Endothelial cell of umbilical vein (primary cell): ENCODE data around the gene NDUFB7. TPM values are rescaled to one million over a fixed set of nuclear protein-coding genes. Genes with fewer than 3 reads are reported as not detected.

Experiments used
- BruUV-seq: library from RNA; stranded (reverse); fragments of 400-500 nt; replicated peaks from 2 replicates; lab custom pipeline; 2021; lab: Mats Ljungman, UMichigan
- CTCF ChIA-PET: fragments of 300-600, 350-600 bp; sonication (Branson Sonifier 250); formaldehyde crosslinking; loops from one replicate; lab custom pipeline; 2021; ENCODE audit warnings: antibody characterized with exemption, inconsistent platforms; lab: Charles Lee
- POLR2A ChIA-PET: fragments of 300-600, 350-600 bp; sonication (Branson Sonifier 250); formaldehyde crosslinking; loops from one replicate; lab custom pipeline; 2021; ENCODE audit warnings: antibody characterized with exemption, inconsistent platforms; lab: Charles Lee
- DNase-seq: peaks from one replicate; pipeline ENCODE4 v3.0.0-alpha.2; 2011; ENCODE audit warnings: low read depth, low spot score
- FAIRE-seq: peaks from 2 replicates; lab custom pipeline; 2011; peaks lifted over from hg19 to GRCh38; lab: Jason Lieb, UNC
- H2AFZ ChIP-seq: 2 replicates; pipeline ENCODE4 v1.6.0; 2012; ENCODE audit warnings: low read depth, low read length, control low read depth, inconsistent platforms
- H3K27ac ChIP-seq: 2 replicates; pipeline ENCODE4 v1.5.1; 2011; ENCODE audit warnings: low read depth, mild to moderate bottlenecking, control low read depth, low read length, moderate library complexity; ENCODE audit not compliant: insufficient read depth
- H3K27me3 ChIP-seq, 2 experiments: 2 replicates each; pipeline versions ENCODE4 v1.6.0 to v1.6.1; 2011; ENCODE audit warnings: low read length in 2 of 2, mixed read lengths in 1 of 2; ENCODE audit not compliant: control insufficient read depth in 2 of 2, insufficient read depth in 2 of 2
- H3K36me3 ChIP-seq, 2 experiments: 2 replicates in 1 of 2; 3 replicates in 1 of 2; pipeline ENCODE4 v1.5.1; 2011; ENCODE audit warnings: low read length in 2 of 2, mild to moderate bottlenecking in 1 of 2, moderate library complexity in 1 of 2; ENCODE audit not compliant: control insufficient read depth in 2 of 2, insufficient read depth in 2 of 2; ENCODE audit errors: extremely low read depth in 1 of 2
- H3K4me1 ChIP-seq: 3 replicates; pipeline ENCODE4 v1.5.1; 2011; ENCODE audit warnings: mild to moderate bottlenecking, low read length; ENCODE audit not compliant: control insufficient read depth, insufficient read depth; ENCODE audit errors: extremely low read depth
- H3K4me2 ChIP-seq: 2 replicates; pipeline ENCODE4 v1.6.1; 2011; ENCODE audit warnings: low read length, control low read depth, mixed read lengths; ENCODE audit not compliant: insufficient read depth
- H3K4me3 ChIP-seq, 3 experiments: fragments of 200-600 bp in 1 of 3; sonication (generic), shearing (Covaris generic) in 1 of 3; replicated peaks in 1 of 3; 2 replicates each; pipeline ENCODE4 v1.5.1; 2011 to 2016; ENCODE audit warnings: control low read depth in 3 of 3, low read length in 3 of 3, mild to moderate bottlenecking in 2 of 3, inconsistent platforms in 1 of 3, low read depth in 1 of 3, moderate library complexity in 1 of 3; ENCODE audit not compliant: insufficient read depth in 1 of 3
- H3K79me2 ChIP-seq: 2 replicates; pipeline ENCODE4 v1.6.0; 2012; ENCODE audit warnings: low read length, inconsistent platforms; ENCODE audit not compliant: control insufficient read depth, insufficient read depth
- H3K9ac ChIP-seq: replicated peaks from 2 replicates; pipeline ENCODE3; 2011; ENCODE audit warnings: low read length, control low read depth; ENCODE audit not compliant: insufficient read depth; ENCODE audit errors: extremely low read depth
- H3K9me1 ChIP-seq: replicated peaks from 3 replicates; pipeline ENCODE4 v1.6.0; 2011; ENCODE audit warnings: mild to moderate bottlenecking, low read length; ENCODE audit not compliant: control insufficient read depth, insufficient read depth; ENCODE audit errors: extremely low read depth
- H3K9me3 ChIP-seq: replicated peaks from 2 replicates; pipeline ENCODE4 v1.5.1; 2012; ENCODE audit warnings: low read length, inconsistent platforms; ENCODE audit not compliant: control insufficient read depth, insufficient read depth
- H4K20me1 ChIP-seq: replicated peaks from 2 replicates; pipeline ENCODE3; 2011; ENCODE audit warnings: mild to moderate bottlenecking, low read length; ENCODE audit not compliant: control insufficient read depth, insufficient read depth; ENCODE audit errors: extremely low read depth
- CTCF ChIP-seq, 2 donors: IDR thresholded peaks; 1 replicate in 1 of 2; 2 replicates in 1 of 2; pipeline ENCODE4 v1.5.1; 2011; ENCODE audit warnings: low read length in 2 of 2, mild to moderate bottlenecking in 2 of 2, moderate library complexity in 2 of 2, control low read depth in 1 of 2, inconsistent platforms in 1 of 2, low read depth in 1 of 2; ENCODE audit not compliant: insufficient read depth in 1 of 2; ENCODE audit errors: extremely low read depth in 1 of 2
- EZH2 ChIP-seq: IDR thresholded peaks from 2 replicates; pipeline ENCODE4 v1.6.1; 2012; ENCODE audit warnings: borderline replicate concordance, low read depth, mild to moderate bottlenecking, moderate library complexity, low read length, inconsistent platforms; ENCODE audit not compliant: severe bottlenecking
- FOS ChIP-seq: IDR thresholded peaks from 2 replicates; pipeline ENCODE4 v1.6.1; 2011; ENCODE audit warnings: mild to moderate bottlenecking, low read length, moderate library complexity, borderline replicate concordance; ENCODE audit not compliant: insufficient read depth
- GATA2 ChIP-seq: IDR thresholded peaks from 2 replicates; pipeline ENCODE4 v1.7.0; 2011; ENCODE audit warnings: low read depth, mild to moderate bottlenecking, moderate library complexity, mixed read lengths, low read length; ENCODE audit not compliant: insufficient read length, insufficient read depth
- JUN ChIP-seq: IDR thresholded peaks from 2 replicates; pipeline ENCODE4 v1.6.1; 2011; ENCODE audit warnings: borderline replicate concordance, low read depth; ENCODE audit not compliant: insufficient read length, insufficient read depth
- MAX ChIP-seq: IDR thresholded peaks from 2 replicates; pipeline ENCODE4 v1.6.1; 2011; ENCODE audit not compliant: insufficient read depth, insufficient read length
- MYC ChIP-seq: IDR thresholded peaks from one replicate; pipeline ENCODE4 v1.6.1; 2011; ENCODE audit warnings: mild to moderate bottlenecking, low read depth, low read length
- POLR2A ChIP-seq: IDR thresholded peaks from 2 replicates; pipeline ENCODE4 v1.6.1; 2012; ENCODE audit warnings: low read depth, mild to moderate bottlenecking, control low read depth, low read length
- POLR2AphosphoS5 ChIP-seq: IDR thresholded peaks from 2 replicates; pipeline ENCODE4 v1.6.1; 2012; ENCODE audit warnings: low read depth, mild to moderate bottlenecking, control low read depth, low read length, moderate library complexity; ENCODE audit not compliant: insufficient read depth
- dilution Hi-C: fragments of 300-500 bp; cut with MboI; formaldehyde crosslinking; loops from one replicate; pipeline ENCODE4 v1.15.0; 2019; ENCODE audit warnings: low sequenced_read_pairs; ENCODE audit not compliant: extremely low pct_ligation_motif_present
- intact Hi-C: fragments of 100-400 bp; cut with micrococcal nuclease; formaldehyde crosslinking; loops from one replicate; pipeline ENCODE4 v1.10.0; 2022
- polyA plus RNA-seq, 4 experiments: library from polyadenylated mRNA; depleted of rRNA in 3 of 4; stranded (reverse) in 3 of 4; unstranded in 1 of 4; fragments of >200 nt; gene quantifications; 2 replicates each; pipeline versions ENCODE4 v1.2.1 to v1.2.3, GENCODE V29; 2011 to 2012; ENCODE audit warnings: missing spikeins in 1 of 4
- total RNA-seq: library from RNA; stranded (reverse); gene quantifications from 2 replicates; pipeline ENCODE4 v1.2.3, GENCODE V29; 2021

NDUFB7 gene
- total and polyA plus RNA-seq, 2 donors (not counting 3 experiments of a cell fraction or from before 2014, with no cell fraction given) = 177 to 655 TPM

- no peaks in the 10 kb centered on the region for H4K20me1 ChIP-seq
- no peak overlapping the region for H3K9ac ChIP-seq
- dilution Hi-C loops = no loop called here
- ChIA-PET POLR2A (no interaction called here), CTCF (interaction anchor here (12.1 kb wide), 1 partner anchor 106 kb away, joined by 342 read pairs; the partner anchor contains the start of gene ZNF333)
- no peaks in the 10 kb centered on the region for H3K79me2 ChIP-seq
- H3K4me2 ChIP-seq = no peak overlapping the region
- TF ChIP-seq GATA2 (no peak), EZH2 (no peak), FOS (no peak), POLR2AphosphoS5 (no peak), CTCF (IDR thresholded peaks at IDR 0.05; ENCODE audit: extremely low read depth in 1 of 2, insufficient read depth in 1 of 2, low read depth in 1 of 2, low read length in 2 of 2) (no peak), JUN (no peak), POLR2A (no peak), MYC (no peak), MAX (no peak)
- H3K9me3 ChIP-seq = no peaks in the 10 kb centered on the region
- H3K4me3 ChIP-seq = no peak overlapping the region
- H3K36me3 ChIP-seq = no peaks in the 10 kb centered on the region
- DNase-seq (no peak), FAIRE-seq (no peak)
- no peaks in the 10 kb centered on the region for H3K27me3 ChIP-seq
- no peak overlapping the region for H3K27ac ChIP-seq
- intact Hi-C loops = no loop called here
- no peaks in the 10 kb centered on the region for H3K4me1 ChIP-seq
- no peaks in the 10 kb centered on the region for H3K9me1 ChIP-seq
- no peak overlapping the region for H2AFZ ChIP-seq
- BruUV-seq = no TSS peak
Measured at GRCh38 chr19:14580623-14581237, 8.9 kb upstream of the NDUFB7 start.
